Astrocyte of the cerebellum (primary cell): ENCODE measurements around the gene PRG3.

Experiments used
- DNase-seq: peaks from one replicate; pipeline ENCODE4 v3.0.0-alpha.2; 2011; ENCODE audit warnings: low read depth
- H3K4me3 ChIP-seq: 2 replicates; pipeline ENCODE4 v1.5.1; 2011; ENCODE audit warnings: mild to moderate bottlenecking, low read depth, low read length, moderate library complexity
- in situ Hi-C: cut with HindIII; loops from 2 replicates; pipeline ENCODE4 v1.10.0; 2017; ENCODE audit warnings: low sequenced_read_pairs
- TF ChIP-seq, protein P1 (sequence below): IDR thresholded peaks from 2 replicates; pipeline ENCODE4 v1.5.1; 2012; ENCODE audit warnings: low read length, low read depth, moderate library complexity, mild to moderate bottlenecking; ENCODE audit errors: missing control alignments

Gene PRG3

DNA sequence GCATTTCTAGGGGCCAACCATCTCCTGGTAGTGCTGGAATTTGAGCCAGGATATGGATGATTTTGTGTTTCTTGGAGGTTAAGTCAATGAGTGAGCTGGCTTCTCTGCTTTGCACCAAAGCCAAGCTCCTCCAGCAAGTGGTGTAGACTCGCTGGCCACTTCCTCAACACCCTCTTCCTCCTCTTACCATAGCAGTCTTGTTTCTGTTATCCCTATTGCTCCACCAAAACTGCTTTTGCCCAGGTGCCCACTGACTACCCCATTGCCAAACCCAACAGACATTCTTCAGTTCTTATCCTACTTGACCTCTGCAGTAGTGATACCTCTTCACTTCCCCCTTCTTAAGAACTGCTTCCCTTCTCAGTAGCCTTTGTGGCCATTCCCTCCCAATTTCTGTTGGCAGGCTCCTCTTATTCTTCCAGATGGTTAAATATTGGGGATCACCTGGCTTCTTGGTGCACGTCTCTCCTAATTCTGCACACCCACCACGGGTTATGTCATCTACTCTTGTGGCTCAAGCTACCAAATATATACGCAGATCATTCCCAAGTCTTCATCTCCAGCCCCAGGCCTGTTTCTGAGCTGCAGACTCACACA is 16.5 kb upstream of the PRG3 start:
- TF ChIP-seq, protein P1, sequence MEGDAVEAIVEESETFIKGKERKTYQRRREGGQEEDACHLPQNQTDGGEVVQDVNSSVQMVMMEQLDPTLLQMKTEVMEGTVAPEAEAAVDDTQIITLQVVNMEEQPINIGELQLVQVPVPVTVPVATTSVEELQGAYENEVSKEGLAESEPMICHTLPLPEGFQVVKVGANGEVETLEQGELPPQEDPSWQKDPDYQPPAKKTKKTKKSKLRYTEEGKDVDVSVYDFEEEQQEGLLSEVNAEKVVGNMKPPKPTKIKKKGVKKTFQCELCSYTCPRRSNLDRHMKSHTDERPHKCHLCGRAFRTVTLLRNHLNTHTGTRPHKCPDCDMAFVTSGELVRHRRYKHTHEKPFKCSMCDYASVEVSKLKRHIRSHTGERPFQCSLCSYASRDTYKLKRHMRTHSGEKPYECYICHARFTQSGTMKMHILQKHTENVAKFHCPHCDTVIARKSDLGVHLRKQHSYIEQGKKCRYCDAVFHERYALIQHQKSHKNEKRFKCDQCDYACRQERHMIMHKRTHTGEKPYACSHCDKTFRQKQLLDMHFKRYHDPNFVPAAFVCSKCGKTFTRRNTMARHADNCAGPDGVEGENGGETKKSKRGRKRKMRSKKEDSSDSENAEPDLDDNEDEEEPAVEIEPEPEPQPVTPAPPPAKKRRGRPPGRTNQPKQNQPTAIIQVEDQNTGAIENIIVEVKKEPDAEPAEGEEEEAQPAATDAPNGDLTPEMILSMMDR: no peak
- no peak overlapping the region for H3K4me3 ChIP-seq
- no peak for DNase-seq
- in situ Hi-C loops: no loop called here

DNA sequence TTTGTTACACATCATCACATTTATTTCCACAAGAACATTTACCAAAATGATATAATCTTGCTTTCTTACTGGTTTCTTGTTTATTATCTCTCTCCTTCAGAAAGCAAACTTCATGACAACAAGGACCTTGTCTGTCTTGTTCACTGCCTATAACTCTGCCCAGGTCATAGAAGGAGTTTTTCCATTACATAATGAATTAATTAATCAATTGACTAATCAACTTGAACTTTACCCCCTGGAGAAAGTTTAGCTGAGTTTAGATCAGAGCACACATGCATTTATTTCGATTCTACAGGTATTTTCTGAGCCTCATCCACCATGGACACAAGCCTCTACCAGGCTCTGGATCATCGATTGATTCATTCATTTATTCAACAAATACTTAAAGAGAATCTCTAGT is 15.8 kb upstream of the PRG3 start:
- H3K4me3 ChIP-seq: no peak overlapping the region
- TF ChIP-seq, protein P1: no peak
- in situ Hi-C loops: no loop called here
- no peak for DNase-seq

DNA sequence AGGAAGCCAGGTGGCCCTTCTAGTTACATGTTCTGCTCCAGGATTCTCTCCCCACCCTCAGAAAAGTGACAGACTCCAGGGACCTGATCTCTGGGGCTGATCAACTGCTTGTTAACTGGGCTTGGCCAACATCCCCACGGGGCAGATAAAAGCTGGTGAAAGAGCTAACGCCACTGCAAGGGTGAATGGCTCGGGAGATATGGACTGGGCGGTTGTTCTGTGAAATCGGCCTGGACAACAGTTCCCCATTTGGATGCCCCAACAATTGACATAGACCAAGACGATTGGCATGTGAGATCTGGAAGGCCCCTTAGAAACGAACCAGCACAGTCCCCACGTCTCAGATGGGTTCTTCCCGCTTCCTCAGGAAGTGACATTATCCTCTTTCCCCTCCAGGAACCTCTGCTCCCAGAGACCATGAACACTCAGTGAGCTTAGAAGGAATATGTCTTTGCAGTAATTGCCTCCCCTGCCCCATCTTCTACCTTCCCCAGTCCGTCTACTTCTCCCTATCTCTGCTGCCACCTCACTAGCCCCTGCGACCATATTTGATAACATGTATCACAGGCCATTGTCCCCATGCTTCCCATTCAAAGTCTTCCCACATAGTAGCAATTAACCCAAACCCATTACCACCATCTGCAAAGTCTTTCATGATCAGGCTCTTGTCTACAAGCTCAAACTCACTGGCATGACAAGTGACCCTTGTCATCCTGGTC is 15.1 kb upstream of the PRG3 start:
- TF ChIP-seq, protein P1: no peak
- in situ Hi-C loops: no loop called here
- no peak for DNase-seq
- H3K4me3 ChIP-seq: no peak overlapping the region

DNA sequence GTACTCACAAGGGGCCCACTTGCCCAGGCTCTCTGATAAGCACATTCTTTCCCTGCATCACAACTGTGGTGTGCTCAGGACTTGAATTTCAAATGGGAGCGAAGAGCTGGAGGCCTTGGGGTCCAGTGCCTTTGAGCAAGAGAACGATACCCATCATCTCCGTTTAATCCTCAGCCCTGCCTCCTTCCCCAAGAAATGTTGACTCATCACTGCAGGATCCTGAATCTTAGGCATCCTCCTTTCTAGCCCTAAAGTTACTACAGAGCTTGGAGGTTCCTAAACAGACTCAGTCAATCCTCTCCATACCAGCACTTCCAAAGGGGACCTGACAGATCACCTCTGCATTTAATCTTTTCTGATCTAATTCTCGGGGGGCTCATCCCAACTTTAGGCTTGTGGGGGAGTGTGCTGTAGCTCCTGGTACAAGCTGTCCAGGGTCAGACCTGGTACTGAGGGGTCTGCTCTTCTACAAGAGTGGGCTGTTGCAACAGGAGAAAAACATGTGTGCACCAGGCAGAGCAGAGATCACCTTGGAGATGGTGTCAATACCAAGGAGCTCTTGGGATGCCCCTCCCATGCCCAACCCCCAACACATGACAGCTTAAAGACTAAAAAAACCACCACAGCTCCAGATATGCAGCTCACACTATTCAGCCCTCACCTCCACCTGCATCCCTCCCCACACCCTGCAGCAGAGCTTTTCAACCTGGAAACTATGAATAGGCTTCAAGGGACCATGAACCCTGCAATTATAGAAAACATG is 13.4 kb upstream of the PRG3 start:
- in situ Hi-C loops: no loop called here
- H3K4me3 ChIP-seq: no peak overlapping the region
- TF ChIP-seq, protein P1: no peak
- DNase-seq: no peak

DNA sequence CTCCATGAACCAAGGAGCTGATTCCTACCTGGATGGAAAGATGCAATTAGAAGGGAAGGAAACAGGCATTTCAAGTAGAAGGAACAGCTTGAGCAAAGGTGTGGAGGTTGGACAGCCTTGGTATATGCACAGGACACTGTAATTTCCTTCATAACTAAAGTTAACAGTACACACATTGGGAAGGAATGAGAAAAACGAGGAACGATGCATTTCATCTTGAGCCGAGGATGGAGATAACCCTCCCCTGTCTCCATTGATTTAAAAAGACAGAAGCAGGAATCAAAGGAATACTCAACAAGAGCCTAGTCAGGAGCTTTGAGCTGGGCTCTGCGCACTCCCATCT is 11.8 kb upstream of the PRG3 start:
- DNase-seq: no peak
- TF ChIP-seq, protein P1: no peak
- H3K4me3 ChIP-seq: no peak overlapping the region
- in situ Hi-C loops: no loop called here

DNA sequence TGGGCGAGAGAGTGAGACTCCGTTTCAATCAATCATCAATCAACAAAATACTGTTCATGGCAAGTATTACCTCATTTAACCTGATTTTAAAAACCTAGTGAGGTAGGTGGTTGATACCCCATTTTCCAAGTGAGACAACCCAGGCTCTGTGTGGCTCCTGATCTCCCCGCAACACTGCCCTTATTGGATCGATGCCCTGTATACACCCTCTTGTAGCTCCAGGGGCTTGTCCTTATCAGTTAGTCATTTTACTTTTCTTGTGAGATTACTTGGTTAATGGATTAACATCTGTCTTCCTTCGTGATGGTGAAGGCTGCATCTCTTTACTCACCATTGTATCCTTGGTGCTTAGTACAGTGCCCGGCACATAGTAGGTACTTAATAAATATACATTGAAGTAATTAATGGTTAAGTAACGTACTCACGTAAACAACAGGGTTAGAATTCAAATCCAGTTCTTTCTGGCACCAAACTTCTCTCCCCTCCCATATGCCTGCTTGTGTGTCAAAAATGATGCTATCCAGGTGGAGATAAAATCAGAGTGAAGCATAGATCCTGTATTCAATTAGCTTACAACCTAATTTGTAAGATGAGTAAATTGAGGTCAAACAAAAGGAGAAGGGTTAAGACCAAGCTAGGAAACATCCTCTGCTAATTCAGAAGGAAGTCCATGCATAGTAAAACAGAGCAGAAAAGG is 11.3 kb upstream of the PRG3 start:
- in situ Hi-C loops: no loop called here
- DNase-seq: no peak
- no peak overlapping the region for H3K4me3 ChIP-seq
- TF ChIP-seq, protein P1: no peak
